ENCODE data around the gene KIAA1217.
A peak's percentile ranks its signal among the peaks of the same experiment; 100 is the strongest.
"Not testable (repeated sequence)": the region's sequence is repeated elsewhere in the genome, so short reads cannot be mapped to it uniquely, and the experiment has no call there.

The KIAA1217 gene

GRCh38 chr10:24415455-24416125 is 206.7 kb downstream of the KIAA1217 start:
- no peak for DNase-seq

DNA sequence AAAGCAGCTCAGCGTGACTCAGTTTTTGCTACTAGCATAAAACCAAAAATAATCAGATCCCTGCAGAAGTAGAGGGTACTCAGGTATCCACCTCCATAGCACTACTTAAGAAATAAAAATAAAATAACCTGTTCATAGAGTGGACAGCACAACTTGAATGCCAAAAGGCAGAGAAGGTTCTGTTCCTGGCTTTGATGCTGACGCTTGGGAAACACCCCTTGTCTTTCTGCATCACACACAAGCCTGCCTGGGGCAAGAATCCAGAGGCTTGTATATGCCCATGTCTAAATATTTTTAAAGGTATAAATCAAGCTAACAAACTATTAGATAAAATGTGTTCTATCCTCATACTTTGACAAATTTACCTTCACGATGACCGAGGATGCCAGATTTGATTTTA is 207.3 kb downstream of the KIAA1217 start:
- DNase-seq: no peak

DNA sequence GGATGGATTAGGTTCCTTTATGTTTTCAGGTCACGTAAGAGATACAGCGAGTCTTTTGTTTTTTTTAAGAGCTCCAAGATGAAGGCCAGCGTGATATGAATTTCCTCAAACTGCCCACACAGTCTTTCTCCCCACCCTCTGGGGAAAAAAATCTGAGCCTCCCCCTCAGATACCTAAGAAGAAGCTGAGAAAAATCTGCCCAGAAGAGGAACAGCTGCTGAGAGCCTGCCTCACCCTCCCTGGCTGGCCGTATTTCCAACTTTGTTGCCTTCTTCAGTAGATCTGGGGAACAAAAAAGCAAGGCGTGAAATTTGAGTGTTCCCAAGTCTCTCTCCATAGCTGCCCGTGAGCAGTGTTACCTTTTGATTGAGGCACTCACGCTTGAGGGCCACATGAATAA is 208.1 kb downstream of the KIAA1217 start:
- DNase-seq: no peak

DNA sequence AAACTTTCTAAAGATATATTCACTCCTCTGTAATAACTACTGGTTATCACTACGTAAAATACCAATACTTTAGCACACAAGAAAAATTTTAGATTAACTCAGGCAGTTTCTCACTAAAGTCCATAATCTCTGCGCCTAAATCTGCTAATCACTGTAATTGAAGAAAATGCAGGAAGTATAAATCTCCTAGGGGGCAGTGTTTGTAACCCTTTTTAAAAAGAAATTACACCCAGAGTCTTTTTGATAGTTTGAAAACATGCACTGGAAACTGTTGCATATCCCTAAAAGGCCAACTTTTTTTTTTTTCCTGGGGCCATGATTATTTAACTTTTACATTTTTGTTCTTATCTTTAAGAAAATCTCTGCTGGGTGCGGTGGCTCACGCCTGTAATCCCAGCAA is 209.6 kb downstream of the KIAA1217 start:
- no peak for DNase-seq

DNA sequence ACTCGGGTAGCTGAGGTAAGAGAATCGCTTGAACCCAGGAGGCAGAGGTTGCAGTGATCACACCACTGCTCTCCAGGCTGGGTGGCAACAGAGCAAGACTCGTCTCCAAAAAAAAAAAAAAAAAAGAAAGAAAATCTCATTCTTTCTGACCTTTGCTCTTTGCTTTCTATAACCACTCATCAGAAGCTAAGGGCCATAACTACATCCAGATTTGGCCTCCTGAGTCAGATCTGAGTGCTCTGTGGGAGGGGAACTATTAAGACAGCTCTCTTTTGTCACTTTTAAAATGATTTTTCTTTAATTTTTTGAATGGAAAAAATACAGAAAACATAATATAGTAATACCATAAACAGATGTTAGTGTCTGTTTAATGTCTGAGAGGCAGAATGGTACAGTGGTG is 210.1 kb downstream of the KIAA1217 start:
- DNase-seq: no peak

DNA sequence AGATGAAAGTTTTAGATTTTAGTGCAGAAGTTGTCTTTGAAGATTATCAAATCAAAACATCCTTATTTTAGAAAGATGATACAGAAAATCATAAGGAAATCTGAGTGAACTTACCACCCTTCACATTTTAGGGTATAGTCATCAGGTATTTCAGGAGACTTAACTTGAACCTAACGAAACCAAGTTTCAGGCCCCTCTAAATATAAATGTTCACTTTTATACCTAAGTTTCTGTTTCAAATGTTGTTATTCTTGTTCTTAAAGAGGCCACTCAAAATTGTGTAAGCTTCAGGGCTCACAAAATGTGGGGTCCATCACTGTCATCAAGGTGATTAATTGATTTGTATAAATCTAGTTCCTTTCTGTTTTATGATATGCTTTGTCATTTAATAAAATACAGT is 216.2 kb downstream of the KIAA1217 start:
- DNase-seq: no peak

DNA sequence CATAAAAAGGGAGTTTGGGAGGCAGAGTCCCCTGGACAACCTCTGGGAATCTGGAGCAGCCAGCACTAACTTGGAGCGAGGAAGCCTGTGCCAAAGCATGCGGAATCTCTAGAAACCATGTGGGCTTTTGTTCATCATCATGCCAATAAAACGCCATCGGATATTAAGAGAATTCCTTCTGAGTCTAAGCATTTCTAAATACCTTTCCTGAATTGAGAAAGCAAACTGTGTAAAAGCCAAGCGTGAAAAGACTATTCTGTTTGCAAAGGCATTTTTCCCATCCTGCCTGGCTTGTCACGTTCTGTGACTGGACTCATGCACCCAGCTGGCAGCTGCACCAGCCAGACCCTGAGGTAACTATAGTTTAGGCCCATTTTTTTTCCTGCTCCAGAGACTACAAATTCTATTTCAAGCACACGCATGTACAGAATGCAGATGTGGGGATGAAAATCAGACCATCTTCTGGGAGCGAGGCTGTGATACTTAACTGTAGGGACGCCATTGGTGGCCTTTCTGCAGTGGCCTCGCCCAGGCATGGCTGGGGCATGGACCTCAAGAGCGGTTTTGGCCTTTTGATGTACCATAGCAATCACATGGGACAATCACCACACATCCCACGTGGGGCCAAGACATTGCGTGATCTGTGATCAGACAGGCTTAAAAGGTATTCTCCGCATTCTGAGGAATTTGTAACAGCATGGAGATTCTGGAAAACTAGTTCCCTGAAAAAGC is 218.9 kb downstream of the KIAA1217 start:
- no peak for DNase-seq

GRCh38 chr10:24428410-24428782 is 219.5 kb downstream of the KIAA1217 start:
- DNase-seq: no peak

DNA sequence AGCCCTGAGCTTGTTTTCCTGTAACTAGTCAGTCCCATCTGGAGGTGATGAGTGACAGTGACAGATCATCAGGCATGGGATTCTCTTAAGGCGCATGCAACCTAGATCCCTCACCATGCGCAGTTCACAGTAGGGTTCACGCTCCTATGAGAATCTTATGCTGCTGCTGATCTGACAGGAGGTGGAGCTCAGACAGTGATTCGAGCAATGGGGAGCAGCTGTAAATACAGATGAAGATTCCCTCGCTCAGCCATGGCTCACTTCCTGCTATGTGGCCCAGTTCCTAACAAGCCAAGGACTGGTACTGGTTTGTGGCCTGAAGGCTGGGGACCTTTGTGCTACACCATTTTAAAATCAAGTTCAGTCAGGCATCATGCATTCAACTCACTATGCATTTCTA is 221.7 kb downstream of the KIAA1217 start:
- DNase-seq: no peak

DNA sequence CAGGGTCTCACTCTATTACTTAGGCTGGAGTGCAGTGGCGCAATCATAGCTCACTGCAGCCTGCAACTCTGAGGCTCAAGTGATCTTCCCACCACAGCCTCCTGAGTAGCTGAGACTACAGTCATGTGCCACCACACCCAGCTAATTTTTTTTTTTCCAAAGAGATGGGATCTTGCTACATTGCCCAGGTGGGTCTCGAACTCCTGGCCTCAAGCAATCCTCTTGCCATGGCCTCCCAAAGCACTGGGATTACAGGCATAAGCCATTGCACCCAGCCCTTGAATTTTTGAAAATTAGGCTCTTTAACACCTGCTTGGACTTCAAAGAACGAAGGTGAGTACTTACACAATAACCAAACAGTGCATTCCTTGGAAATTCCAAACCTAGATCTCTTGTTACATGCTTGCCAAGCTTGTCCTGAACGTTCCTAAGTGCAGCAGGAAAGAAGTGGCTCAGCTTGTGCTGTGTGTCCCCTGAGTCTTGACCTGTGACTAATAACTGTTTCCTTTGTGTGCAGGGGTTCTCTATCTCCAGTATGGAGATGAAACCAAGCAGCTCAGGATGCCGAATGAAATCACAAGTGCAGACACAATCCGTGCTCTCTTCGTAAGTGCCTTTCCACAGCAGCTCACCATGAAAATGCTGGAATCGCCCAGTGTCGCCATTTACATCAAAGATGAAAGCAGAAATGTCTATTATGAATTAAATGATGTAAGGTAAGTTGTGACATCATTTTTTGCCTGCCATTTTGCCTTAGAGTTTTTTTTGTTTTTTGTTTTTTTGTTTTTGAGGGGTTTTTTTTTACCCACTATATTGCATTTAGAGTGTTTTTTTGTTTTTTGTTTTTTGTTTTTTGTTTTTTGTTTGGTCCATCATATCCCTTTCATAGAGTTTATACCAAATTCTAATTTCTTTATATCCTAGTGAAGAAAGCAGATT is 223.8 kb downstream of the KIAA1217 start:
- DNase-seq: peak; percentile 14

- DNase-seq: no peak
Measured at GRCh38 chr10:24433705-24434104, 224.8 kb downstream of the KIAA1217 start.

DNA sequence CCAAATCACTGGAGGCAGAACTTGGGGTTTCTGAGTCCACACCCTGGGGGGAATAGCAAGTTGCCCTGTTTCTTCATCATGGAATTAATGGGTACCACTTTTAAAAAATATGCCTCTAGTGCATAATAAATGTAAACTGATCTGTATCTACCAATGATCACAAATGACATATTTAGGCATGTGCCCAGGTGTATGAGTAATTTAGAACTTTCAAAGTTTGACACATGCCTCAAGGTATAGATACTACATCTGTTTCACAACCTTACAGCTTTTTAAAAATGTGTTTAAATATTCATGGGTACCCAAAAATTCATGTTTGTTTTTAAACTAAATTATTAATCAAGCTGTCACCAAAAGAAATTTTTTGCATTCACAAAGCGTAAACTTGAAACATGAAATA is 226.0 kb downstream of the KIAA1217 start:
- peak; percentile 20 for DNase-seq

DNA sequence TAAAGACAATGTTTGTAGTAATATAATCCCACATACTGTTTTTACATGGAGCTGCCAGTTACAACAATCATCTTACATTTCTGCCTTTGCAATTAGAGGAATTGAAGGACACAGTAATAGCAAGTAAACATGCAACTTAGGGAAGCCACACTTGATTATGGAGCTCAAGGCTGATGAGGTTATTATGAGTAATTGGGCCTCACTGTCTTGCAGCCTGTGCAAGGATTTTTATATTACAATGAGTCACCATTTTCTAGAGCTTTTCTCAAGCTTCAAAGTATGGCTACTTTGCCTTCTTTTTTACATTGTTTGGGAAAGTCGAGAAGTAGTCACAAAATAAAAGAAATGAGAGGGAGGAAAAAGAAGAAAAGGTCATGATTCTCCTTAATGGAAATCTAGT is 226.4 kb downstream of the KIAA1217 start:
- DNase-seq: peak; percentile 10

GRCh38 chr10:24437302-24437701 is 228.4 kb downstream of the KIAA1217 start:
- DNase-seq: no peak

- DNase-seq: no peak
Measured at GRCh38 chr10:24438800-24439199, 229.9 kb downstream of the KIAA1217 start.

DNA sequence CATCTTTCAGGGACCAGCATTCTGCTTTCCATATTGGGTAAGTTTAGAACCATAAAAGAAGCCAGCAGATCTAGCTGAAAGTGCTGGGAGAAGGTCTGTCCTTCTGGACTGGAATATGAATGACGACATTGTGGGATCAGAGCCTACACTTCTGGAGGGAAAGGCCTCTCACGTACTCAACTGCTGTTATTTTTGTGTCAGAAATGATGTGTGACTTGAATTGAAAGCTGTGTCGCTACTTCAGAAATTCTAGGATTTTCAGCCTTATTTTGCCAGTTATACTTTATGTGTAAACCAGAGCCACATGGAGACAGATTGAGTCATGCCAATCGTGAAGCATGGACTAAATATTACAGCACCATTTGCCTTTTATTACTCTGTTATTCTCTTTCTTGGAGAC is 231.0 kb downstream of the KIAA1217 start:
- DNase-seq: no peak

GRCh38 chr10:24440817-24441797 is 232.2 kb downstream of the KIAA1217 start:
- no peak for DNase-seq

DNA sequence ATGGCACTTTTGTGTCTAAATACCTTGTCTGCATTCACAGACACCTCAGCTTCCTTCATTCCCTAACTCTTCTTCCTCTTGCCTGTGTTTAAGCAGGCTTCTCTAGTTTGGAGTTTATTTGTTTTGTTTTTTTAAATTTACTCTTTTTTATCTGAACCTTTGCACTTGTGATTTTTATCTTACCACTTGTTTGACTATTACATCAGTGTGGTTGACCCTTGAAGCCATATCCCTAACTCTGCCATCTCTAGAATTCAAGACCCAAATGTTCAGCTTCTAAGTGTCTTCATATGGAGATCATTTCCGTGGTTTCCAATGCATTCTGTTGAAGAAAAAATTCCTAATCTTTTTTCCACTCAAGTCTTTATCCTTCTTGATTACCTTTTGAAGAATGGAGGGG is 233.3 kb downstream of the KIAA1217 start:
- no peak for DNase-seq

- not testable (repeated sequence) for DNase-seq
Measured at GRCh38 chr10:24442641-24443174, 233.8 kb downstream of the KIAA1217 start.

DNA sequence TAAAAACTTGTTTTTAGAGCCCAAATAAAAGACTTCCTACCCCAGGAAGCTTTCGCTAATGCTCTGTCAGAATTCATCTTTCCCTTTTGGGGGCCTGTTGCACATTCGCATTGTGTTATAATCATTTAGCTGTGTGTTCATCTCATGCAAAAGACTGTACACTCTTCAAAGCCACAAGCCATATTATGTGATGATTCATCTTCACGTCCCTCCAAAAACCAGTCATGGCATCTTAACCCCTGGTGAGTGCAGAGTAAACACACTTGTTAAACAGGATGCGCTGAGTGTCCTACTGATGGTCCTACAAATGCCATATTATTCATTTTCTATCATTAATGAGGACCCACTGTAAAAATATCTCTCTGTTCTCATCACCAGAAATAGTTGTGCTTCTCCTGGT is 235.4 kb downstream of the KIAA1217 start:
- DNase-seq: peak; percentile 58

DNA sequence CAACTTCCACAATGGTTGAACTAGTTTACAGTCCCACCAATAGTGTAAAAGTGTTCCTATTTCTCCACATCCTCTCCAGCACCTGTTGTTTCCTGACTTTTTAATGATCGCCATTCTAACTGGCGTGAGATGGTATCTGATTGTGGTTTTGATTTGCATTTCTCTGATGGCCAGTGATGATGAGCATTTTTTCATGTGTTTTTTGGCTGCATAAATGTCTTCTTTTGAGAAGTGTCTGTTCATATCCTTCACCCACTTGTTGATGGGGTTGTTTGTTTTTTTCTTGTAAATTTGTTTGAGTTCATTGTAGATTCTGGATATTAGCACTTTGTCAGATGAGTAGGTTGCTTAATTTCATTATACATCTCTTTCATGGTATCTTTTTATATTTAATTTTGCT is 237.0 kb downstream of the KIAA1217 start:
- DNase-seq: not testable (repeated sequence)

GRCh38 chr10:24446739-24447138 is 237.8 kb downstream of the KIAA1217 start:
- DNase-seq: no peak
